A673 (cell line): ENCODE results near the gene SPATA1. TPM values are rescaled to one million over a fixed set of nuclear protein-coding genes. Genes with fewer than 3 reads are reported as not detected.

Experiments used
- BruUV-seq: library from RNA; stranded (reverse); fragments of 400-500 nt; replicated peaks from 2 replicates; lab custom pipeline; 2021; lab: Mats Ljungman, UMichigan
- CTCF ChIA-PET: fragments of 300-600 bp; sonication (Branson Sonifier 250); formaldehyde crosslinking; loops from one replicate; lab custom pipeline; 2022; ENCODE audit warnings: antibody characterized with exemption; lab: Charles Lee
- POLR2A ChIA-PET: fragments of 300-600 bp; sonication (Branson Sonifier 250); formaldehyde crosslinking; loops from one replicate; lab custom pipeline; 2022; ENCODE audit warnings: antibody characterized with exemption; ENCODE audit not compliant: low non-redundant PET; lab: Charles Lee
- DNase-seq: peaks from one replicate; pipeline ENCODE4 v3.0.0-alpha.2; 2015; ENCODE audit warnings: low spot score
- H3K27ac ChIP-seq: fragments of 200-600 bp; sonication (generic); 2 replicates; pipeline ENCODE4 v1.5.1; 2016; ENCODE audit warnings: mixed run types, low read depth, mild to moderate bottlenecking, mixed read lengths, antibody characterized with exemption, low read length; ENCODE audit not compliant: poor library complexity, severe bottlenecking
- H3K27me3 ChIP-seq: fragments of 200-600 bp; sonication (generic); replicated peaks from 2 replicates; pipeline ENCODE4 v1.6.1; 2017; ENCODE audit warnings: mixed run types, low read depth, mild to moderate bottlenecking, mixed read lengths, antibody characterized with exemption, low read length; ENCODE audit not compliant: insufficient read depth, poor library complexity
- H3K36me3 ChIP-seq: fragments of 200-600 bp; sonication (generic); 2 replicates; pipeline ENCODE4 v1.6.1; 2016; ENCODE audit warnings: mixed run types, mild to moderate bottlenecking, mixed read lengths, antibody characterized with exemption, low read length; ENCODE audit not compliant: insufficient read depth, poor library complexity, severe bottlenecking
- H3K4me1 ChIP-seq: fragments of 200-600 bp; sonication (generic); 2 replicates; pipeline ENCODE4 v1.6.1; 2017; ENCODE audit warnings: mixed run types, mild to moderate bottlenecking, mixed read lengths, antibody characterized with exemption, low read length; ENCODE audit not compliant: insufficient read depth, poor library complexity, severe bottlenecking
- H3K4me3 ChIP-seq: fragments of 200-600 bp; sonication (generic); 2 replicates; pipeline ENCODE4 v1.5.1; 2016; ENCODE audit warnings: low read depth, mixed run types, mild to moderate bottlenecking, mixed read lengths, low read length; ENCODE audit not compliant: poor library complexity, severe bottlenecking
- H3K9me3 ChIP-seq: fragments of 200-600 bp; sonication (generic); 2 replicates; pipeline ENCODE4 v1.6.1; 2016; ENCODE audit warnings: mixed run types, low read depth, mild to moderate bottlenecking, mixed read lengths, antibody characterized with exemption, low read length; ENCODE audit not compliant: poor library complexity, severe bottlenecking
- CTCF ChIP-seq: fragments of 300-800, 200-600 bp; sonication (generic); conservative IDR thresholded peaks from 2 replicates; pipeline ENCODE4 v1.5.1; 2017; ENCODE audit warnings: low read depth, mild to moderate bottlenecking, antibody characterized with exemption, low read length, moderate library complexity, mixed read lengths
- EZH2 ChIP-seq: fragments of 200-600 bp; sonication (generic); IDR thresholded peaks from 2 replicates; pipeline ENCODE4 v1.6.1; 2017; ENCODE audit warnings: borderline replicate concordance, low read depth, mild to moderate bottlenecking, mixed read lengths, antibody characterized with exemption, low read length; ENCODE audit not compliant: poor library complexity, severe bottlenecking
- intact Hi-C: fragments of 100-400 bp; cut with micrococcal nuclease; formaldehyde crosslinking; loops from one replicate; pipeline ENCODE4 v1.10.0; 2022; ENCODE audit not compliant: unreplicated experiment
- total RNA-seq: library from RNA; stranded (reverse); gene quantifications from 2 replicates; pipeline ENCODE4 v1.2.3, GENCODE V29; 2021

Gene SPATA1
- total RNA-seq, 1 experiment from 2014 or later = 0.95 TPM

- no peak overlapping the region for H3K4me3 ChIP-seq
Measured at GRCh38 chr1:84510165-84510564, 4.0 kb downstream of the SPATA1 start.

GRCh38 chr1:84510668-84511067 is 4.5 kb downstream of the SPATA1 start:
- Histone ChIP-seq H3K27me3 (no peaks in the 10 kb centered on the region), H3K4me3 (no peak overlapping the region), H3K36me3 (no peaks in the 10 kb centered on the region), H3K9me3 (peaks cover 8% of the 10 kb centered on the region), H3K4me1 (no peaks in the 10 kb centered on the region), H3K27ac (no peak overlapping the region)
- DNase-seq = no peak
- CTCF ChIA-PET = no interaction called here
- TF ChIP-seq CTCF (no peak), EZH2 (no peak)
- POLR2A ChIA-PET = no interaction called here
- BruUV-seq = no TSS peak
- intact Hi-C loops = no loop called here

More at GRCh38 chr1:84510165-84510564, 4.0 kb downstream of the SPATA1 start:
- DNase-seq = no peak
- no peaks in the 10 kb centered on the region for H3K4me1 ChIP-seq
- H3K27me3 ChIP-seq = no peaks in the 10 kb centered on the region
- CTCF ChIA-PET = no interaction called here
- TF ChIP-seq CTCF = no peak
- no peak for TF ChIP-seq EZH2
- POLR2A ChIA-PET = no interaction called here
- H3K27ac ChIP-seq = no peak overlapping the region
- BruUV-seq = no TSS peak
- H3K9me3 ChIP-seq = peaks cover 8% of the 10 kb centered on the region
- intact Hi-C loops = no loop called here
- no peaks in the 10 kb centered on the region for H3K36me3 ChIP-seq

GRCh38 chr1:84524590-84524989 is 18.4 kb downstream of the SPATA1 start:
- CTCF ChIA-PET = no interaction called here
- no peak overlapping the region for H3K27ac ChIP-seq
- H3K9me3 ChIP-seq = peaks cover 6% of the 10 kb centered on the region
- BruUV-seq = no TSS peak
- no peaks in the 10 kb centered on the region for H3K36me3 ChIP-seq
- no peak for DNase-seq
- no peak overlapping the region for H3K4me3 ChIP-seq
- H3K27me3 ChIP-seq = no peaks in the 10 kb centered on the region
- no peaks in the 10 kb centered on the region for H3K4me1 ChIP-seq
- TF ChIP-seq CTCF = no peak
- intact Hi-C loops = no loop called here
- POLR2A ChIA-PET = no interaction called here
